HG03135 (cell line): ENCODE data around the gene KRT4.

Source experiments
- ATAC-seq: cut with Tn5 transposase; IDR thresholded peaks from one replicate; pipeline ENCODE4 v1.9.1; 2021; ENCODE audit warnings: mild to moderate bottlenecking, moderate library complexity; ENCODE audit not compliant: unreplicated experiment

Gene KRT4

DNA sequence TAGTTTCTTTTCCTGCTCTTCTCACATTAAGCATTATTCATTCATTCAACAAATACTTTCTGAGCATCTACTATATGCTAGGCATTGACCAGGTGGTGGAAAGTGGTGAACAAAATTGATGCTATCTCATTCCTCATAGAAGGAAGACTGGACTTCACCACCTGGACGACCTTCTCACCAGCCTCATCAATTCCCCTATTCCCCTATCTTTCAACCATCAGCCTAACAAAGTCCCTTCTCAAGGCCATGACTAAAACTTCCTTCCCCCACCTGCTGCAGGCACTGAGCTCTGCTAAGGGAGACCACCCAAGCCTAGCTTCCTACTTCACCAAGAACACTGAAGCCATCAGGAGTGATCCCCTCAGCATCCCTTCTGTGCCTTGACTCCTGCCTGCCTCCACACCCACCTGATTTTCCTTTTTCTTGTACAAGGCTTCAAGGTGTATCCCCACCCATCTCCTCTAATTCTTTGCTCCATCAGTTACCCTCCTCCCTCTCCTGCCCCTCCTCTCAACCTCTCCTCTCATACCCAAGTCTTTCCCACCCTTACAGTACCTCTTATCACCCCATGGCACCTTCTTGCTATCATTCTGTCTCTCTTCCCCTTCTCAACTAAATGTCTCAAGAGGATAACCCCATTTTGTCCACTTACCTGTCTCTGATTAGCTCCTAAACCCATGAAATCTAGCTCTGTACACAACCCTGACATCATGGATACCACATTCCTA lies 56.3 kb downstream of the KRT4 start:
- no peak for ATAC-seq
